GM19043 (cell line): ENCODE measurements around the gene SIX5.
"Not testable (repeated sequence)": the region's sequence is repeated elsewhere in the genome, so short reads cannot be mapped to it uniquely, and the experiment has no call there.

Experiments used
- ATAC-seq: cut with Tn5 transposase; IDR thresholded peaks from one replicate; pipeline ENCODE4 v1.9.1; 2021; ENCODE audit warnings: low read depth; ENCODE audit not compliant: unreplicated experiment

Gene SIX5

GRCh38 chr19:45768984-45769782 lies at the start of gene SIX5:
Gene SIX5, minus strand, starts transcription at chr19:45769252. Its CDS starts 408 bp downstream, at chr19:45768844.
- peak; percentile 45 for ATAC-seq

GRCh38 chr19:45817725-45818301 lies 48.8 kb upstream of the SIX5 start:
- no peak for ATAC-seq

GRCh38 chr19:45817010-45817724 lies 48.1 kb upstream of the SIX5 start:
- no peak for ATAC-seq

GRCh38 chr19:45816236-45817009 lies 47.4 kb upstream of the SIX5 start:
- no peak for ATAC-seq

- ATAC-seq: no peak
Measured at GRCh38 chr19:45815481-45816216, 46.6 kb upstream of the SIX5 start.

GRCh38 chr19:45814851-45815480 lies 45.9 kb upstream of the SIX5 start, which contains the start of gene RSPH6A:
Gene RSPH6A, minus strand, starts transcription at chr19:45815308. Its CDS starts 132 bp downstream, at chr19:45815176.
- ATAC-seq: no peak

- no peak for ATAC-seq
Measured at GRCh38 chr19:45814166-45814780, 45.2 kb upstream of the SIX5 start.

GRCh38 chr19:45812297-45812696 lies 43.2 kb upstream of the SIX5 start:
- ATAC-seq: no peak

GRCh38 chr19:45809643-45810159 lies 40.6 kb upstream of the SIX5 start:
- ATAC-seq: no peak

- ATAC-seq: no peak
Measured at GRCh38 chr19:45805719-45806118, 36.7 kb upstream of the SIX5 start.

GRCh38 chr19:45804959-45805230 lies 35.8 kb upstream of the SIX5 start:
- no peak for ATAC-seq

- ATAC-seq: no peak
Measured at GRCh38 chr19:45804140-45804958, 35.3 kb upstream of the SIX5 start.

- no peak for ATAC-seq
Measured at GRCh38 chr19:45801603-45802175, 32.6 kb upstream of the SIX5 start.

GRCh38 chr19:45800070-45800553 lies 31.1 kb upstream of the SIX5 start:
- ATAC-seq: no peak

- ATAC-seq: not testable (repeated sequence)
Measured at GRCh38 chr19:45799541-45799940, 30.5 kb upstream of the SIX5 start.

GRCh38 chr19:45798995-45799517 lies 30.0 kb upstream of the SIX5 start:
- no peak for ATAC-seq

- ATAC-seq: no peak
Measured at GRCh38 chr19:45794627-45795026, 25.6 kb upstream of the SIX5 start.

GRCh38 chr19:45793876-45794275 lies 24.8 kb upstream of the SIX5 start:
- ATAC-seq: no peak
